ENCODE results near the gene C8B.

Gene C8B

DNA sequence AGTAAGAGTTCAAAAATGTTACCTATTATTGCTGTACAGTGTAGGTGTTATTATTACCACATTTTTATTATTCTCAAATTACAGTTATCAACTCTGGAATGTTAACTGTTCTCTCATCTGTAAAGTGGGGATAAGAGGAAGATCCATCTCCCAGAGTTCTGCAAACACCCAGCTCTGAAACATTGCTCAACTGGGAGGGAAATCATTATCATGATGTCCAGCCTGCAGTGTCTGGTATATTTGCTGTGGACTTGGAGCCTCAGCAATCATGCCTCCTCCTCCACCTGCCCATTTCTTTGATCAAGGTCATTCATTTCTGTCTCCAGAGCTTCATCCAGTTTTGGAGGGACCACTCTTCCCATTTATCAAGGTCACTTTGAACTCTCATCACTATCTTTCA lies 71.8 kb downstream of the C8B start:
- DNase-seq = no peak

GRCh38 chr1:56890229-56890628 lies 75.6 kb downstream of the C8B start:
- DNase-seq = no peak

- DNase-seq = no peak
Observed at GRCh38 chr1:56881417-56881816, 84.4 kb downstream of the C8B start.

DNA sequence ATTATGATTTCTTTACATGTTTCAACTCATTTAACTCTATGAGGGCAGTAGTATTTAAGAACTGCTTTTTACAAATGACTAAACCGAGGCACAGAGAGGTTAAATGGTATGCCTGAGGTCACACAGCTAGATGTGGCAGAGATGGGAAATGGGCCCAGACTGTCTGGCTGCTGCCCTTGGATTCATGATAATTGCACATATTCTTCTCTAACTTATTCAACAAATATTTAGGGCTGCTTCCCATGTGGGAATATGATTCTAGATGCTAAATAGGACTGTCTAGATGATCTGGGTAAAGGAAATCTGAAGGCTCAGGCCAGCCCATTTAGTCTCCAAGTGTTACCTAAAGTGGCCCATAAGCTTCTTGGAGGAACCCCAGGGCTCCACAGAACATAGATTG lies 85.0 kb downstream of the C8B start:
- no peak for DNase-seq
